H1 (cell line): ENCODE measurements around the gene ZNF407. TPM values are rescaled to one million over a fixed set of nuclear protein-coding genes. Genes with fewer than 3 reads are reported as not detected.

Experiments used
- CTCF ChIA-PET: fragments of 300-600 bp; sonication (Branson Sonifier 250); formaldehyde crosslinking; loops from one replicate; lab custom pipeline; 2021; ENCODE audit not compliant: partially characterized antibody; lab: Charles Lee
- POLR2A ChIA-PET: fragments of 300-600 bp; sonication (Branson Sonifier 250); formaldehyde crosslinking; loops from one replicate; lab custom pipeline; 2021; ENCODE audit warnings: inconsistent platforms; ENCODE audit not compliant: partially characterized antibody; lab: Charles Lee
- DNase-seq, 2 experiments: peaks; one replicate each; pipeline versions ENCODE4 v3.0.0 to v3.0.0-alpha.2; 2010 to 2022; ENCODE audit warnings: low spot score in 2 of 2, low read depth in 1 of 2, mixed read lengths in 1 of 2
- FAIRE-seq: peaks from 2 replicates; lab custom pipeline; 2011; peaks lifted over from hg19 to GRCh38; lab: Jason Lieb, UNC
- H2AFZ ChIP-seq: 2 replicates; pipeline ENCODE4 v1.8.1; 2012; ENCODE audit warnings: low read length, inconsistent platforms
- H2AK5ac ChIP-seq: 2 replicates; pipeline ENCODE4 v1.6.1; 2013; ENCODE audit warnings: low read depth, low read length
- H2BK120ac ChIP-seq: replicated peaks from 2 replicates; pipeline ENCODE3; 2013; ENCODE audit warnings: low read depth, low read length, inconsistent platforms
- H2BK12ac ChIP-seq: 2 replicates; pipeline ENCODE4 v1.6.1; 2013; ENCODE audit warnings: low read depth, low read length
- H2BK15ac ChIP-seq: 2 replicates; pipeline ENCODE4 v1.6.1; 2013; ENCODE audit warnings: low read length
- H2BK20ac ChIP-seq: 2 replicates; pipeline ENCODE4 v1.6.1; 2013; ENCODE audit warnings: low read length
- H2BK5ac ChIP-seq: 2 replicates; pipeline ENCODE4 v1.6.1; 2013; ENCODE audit warnings: low read depth, low read length
- H3K14ac ChIP-seq: 2 replicates; pipeline ENCODE4 v1.6.1; 2013; ENCODE audit warnings: inconsistent platforms; ENCODE audit not compliant: insufficient read length
- H3K18ac ChIP-seq: 2 replicates; pipeline ENCODE4 v1.6.1; 2013; ENCODE audit warnings: low read length; ENCODE audit errors: extremely low read depth
- H3K23ac ChIP-seq: 2 replicates; pipeline ENCODE4 v1.6.1; 2013; ENCODE audit warnings: inconsistent platforms; ENCODE audit not compliant: insufficient read length
- H3K23me2 ChIP-seq: 2 replicates; pipeline ENCODE4 v1.6.1; 2013; ENCODE audit warnings: low read depth, low read length
- H3K27ac ChIP-seq: 2 replicates; pipeline ENCODE4 v1.6.1; 2011; ENCODE audit warnings: low read depth, low read length, inconsistent platforms
- H3K27me3 ChIP-seq, 4 experiments: replicated peaks in 1 of 4; 1 replicate in 1 of 4; 2 replicates in 3 of 4; pipeline versions ENCODE4 v1.6.1 to v1.8.1; 2011 to 2013; ENCODE audit warnings: low read length in 3 of 4, mild to moderate bottlenecking in 3 of 4, inconsistent platforms in 2 of 4, mixed read lengths in 2 of 4, moderate library complexity in 1 of 4; ENCODE audit not compliant: control insufficient read depth in 3 of 4, insufficient read depth in 3 of 4; ENCODE audit errors: extremely low read depth in 1 of 4
- H3K36me3 ChIP-seq, 4 experiments: 2 replicates each; pipeline versions ENCODE4 v1.6.1 to v1.8.1; 2011 to 2013; ENCODE audit warnings: mild to moderate bottlenecking in 4 of 4, low read length in 3 of 4, moderate library complexity in 2 of 4, control low read depth in 1 of 4, inconsistent platforms in 1 of 4; ENCODE audit not compliant: insufficient read depth in 4 of 4, control insufficient read depth in 2 of 4
- H3K4ac ChIP-seq: replicated peaks from 2 replicates; pipeline ENCODE3; 2013; ENCODE audit warnings: low read length, low read depth, mixed read lengths, inconsistent platforms; ENCODE audit not compliant: insufficient read length
- H3K4me1 ChIP-seq, 4 experiments: replicated peaks in 1 of 4; 1 replicate in 1 of 4; 2 replicates in 3 of 4; pipeline versions ENCODE4 v1.6.1 to v1.8.1; 2011 to 2013; ENCODE audit warnings: low read length in 3 of 4, inconsistent platforms in 2 of 4, mixed read lengths in 1 of 4; ENCODE audit not compliant: insufficient read depth in 4 of 4, control insufficient read depth in 3 of 4
- H3K4me2 ChIP-seq, 2 experiments: 2 replicates each; pipeline versions ENCODE4 v1.6.1 to v1.8.1; 2011 to 2013; ENCODE audit warnings: low read depth in 2 of 2, low read length in 2 of 2, control low read depth in 1 of 2, inconsistent platforms in 1 of 2, mild to moderate bottlenecking in 1 of 2; ENCODE audit not compliant: insufficient read depth in 1 of 2
- H3K4me3 ChIP-seq, 4 experiments: fragments of 200-600, 300-600 bp in 1 of 4; sonication (generic), shearing (Covaris generic), sonication (Bioruptor Twin) in 1 of 4; 2 replicates each; pipeline versions ENCODE4 v1.5.1 to v1.8.1; 2011 to 2016; ENCODE audit warnings: low read length in 4 of 4, low read depth in 3 of 4, control low read depth in 2 of 4, inconsistent platforms in 2 of 4, mild to moderate bottlenecking in 2 of 4, mixed read lengths in 1 of 4, moderate library complexity in 1 of 4; ENCODE audit not compliant: insufficient read depth in 2 of 4; ENCODE audit errors: extremely low read depth in 1 of 4
- H3K56ac ChIP-seq: replicated peaks from 2 replicates; pipeline ENCODE3; 2013; ENCODE audit warnings: low read depth, mild to moderate bottlenecking, mixed read lengths, low read length, inconsistent platforms; ENCODE audit not compliant: insufficient read length
- H3K79me1 ChIP-seq: 2 replicates; pipeline ENCODE4 v1.6.1; 2013; ENCODE audit warnings: low read depth, low read length, control low read depth
- H3K79me2 ChIP-seq, 2 experiments: 2 replicates each; pipeline versions ENCODE4 v1.6.1 to v1.8.1; 2012 to 2013; ENCODE audit warnings: low read length in 2 of 2, mild to moderate bottlenecking in 2 of 2, inconsistent platforms in 1 of 2; ENCODE audit not compliant: insufficient read depth in 2 of 2, control insufficient read depth in 1 of 2
- H3K9ac ChIP-seq, 4 experiments: replicated peaks in 1 of 4; 1 replicate in 1 of 4; 2 replicates in 3 of 4; pipeline versions ENCODE4 v1.6.1 to v1.8.1; 2011 to 2013; ENCODE audit warnings: low read depth in 3 of 4, low read length in 3 of 4, control low read depth in 2 of 4, mild to moderate bottlenecking in 2 of 4, moderate library complexity in 2 of 4, inconsistent platforms in 1 of 4; ENCODE audit errors: extremely low read depth in 1 of 4
- H3K9me3 ChIP-seq, 2 experiments: 2 replicates each; pipeline versions ENCODE4 v1.6.1 to v1.8.1; 2012 to 2013; ENCODE audit warnings: mild to moderate bottlenecking in 2 of 2, moderate library complexity in 2 of 2, control low read depth in 1 of 2, inconsistent platforms in 1 of 2, low read depth in 1 of 2, low read length in 1 of 2, mixed read lengths in 1 of 2; ENCODE audit not compliant: insufficient read depth in 2 of 2
- H4K20me1 ChIP-seq, 2 experiments: replicated peaks in 1 of 2; 2 replicates each; pipeline versions ENCODE3 to v1.8.1; 2011 to 2013; ENCODE audit warnings: inconsistent platforms in 2 of 2, low read length in 2 of 2, mild to moderate bottlenecking in 1 of 2; ENCODE audit not compliant: insufficient read depth in 2 of 2, control insufficient read depth in 1 of 2
- H4K5ac ChIP-seq: 2 replicates; pipeline ENCODE4 v1.6.1; 2013; ENCODE audit warnings: low read length, low read depth, mixed read lengths, inconsistent platforms; ENCODE audit not compliant: insufficient read length
- H4K8ac ChIP-seq: 2 replicates; pipeline ENCODE4 v1.8.0; 2013; ENCODE audit warnings: mild to moderate bottlenecking, moderate library complexity, low read length, inconsistent platforms; ENCODE audit not compliant: insufficient read depth; ENCODE audit errors: extremely low read depth
- H4K91ac ChIP-seq: replicated peaks from 2 replicates; pipeline ENCODE3; 2013; ENCODE audit warnings: low read length, mixed read lengths, inconsistent platforms; ENCODE audit not compliant: insufficient read length
- TEAD4 ChIP-seq: IDR thresholded peaks from 2 replicates; pipeline ENCODE4 v1.6.1; 2012; ENCODE audit warnings: low read depth, low read length, inconsistent platforms, mixed read lengths
- WGBS, 2 experiments: shearing (Covaris generic) in 1 of 2; methylation state at CpG; one replicate each; pipeline versions ENCODE4 v1.1.6 to v1.1.7; 2013 to 2015; ENCODE audit warnings: low lambda C conversion rate in 2 of 2, mixed read lengths in 2 of 2, inconsistent platforms in 1 of 2, low coverage in 1 of 2, missing lambda C conversion rate in 1 of 2; ENCODE audit not compliant: insufficient replicate concordance in 2 of 2, insufficient coverage in 1 of 2, insufficient read length in 1 of 2; ENCODE audit errors: extremely low coverage in 1 of 2, missing lambda C conversion rate in 1 of 2; 5-methylcytosine and 5-hydroxymethylcytosine counted together
- polyA plus RNA-seq, 7 experiments: library from polyadenylated mRNA; depleted of rRNA in 3 of 7; stranded (reverse) in 5 of 7; unstranded in 2 of 7; fragments of >200 nt in 5 of 7; fragments of 200-250 nt in 2 of 7; gene quantifications; 1 replicate in 5 of 7; 2 replicates in 1 of 7; 4 replicates in 1 of 7; pipeline versions ENCODE4 v1.2.1 to v1.2.3, GENCODE V29; 2011 to 2013; ENCODE audit warnings: missing spikeins in 2 of 7, mixed read lengths in 2 of 7
- total RNA-seq: library from RNA; stranded (reverse); fragmentation: NEBNext Ultra II Directional; extraction: Animal tissue kit (Norgen Biotek cat#: 25700); gene quantifications from 2 replicates; pipeline ENCODE4 v1.2.1, GENCODE V29; 2021

ZNF407 gene
- total and polyA plus RNA-seq, 2 of the 8 experiments (the other 6 are each of a cell fraction or from before 2014, with no cell fraction given): 1.5 to 6.8 TPM

- POLR2A ChIA-PET: no interaction called here
- 95% methylated on average over 1 of the region's 1 CpG; no CpG with 5 or more reads in 1 of the 2 experiments for WGBS, 2 experiments
- no peak for DNase-seq
Measured at GRCh38 chr18:74965682-74966081, 368.0 kb downstream of the ZNF407 start.

More at GRCh38 chr18:74965682-74966081, 368.0 kb downstream of the ZNF407 start:
- Histone ChIP-seq H3K23me2 (no peaks in the 10 kb centered on the region), H3K23ac (no peak overlapping the region), H2BK5ac (no peak overlapping the region), H4K5ac (no peak overlapping the region), H3K18ac (no peak overlapping the region), H4K20me1 (no peaks in the 10 kb centered on the region), H2AFZ (no peak overlapping the region), H3K14ac (no peak overlapping the region), H2BK12ac (no peak overlapping the region), H3K4me3 (no peak overlapping the region), H3K9me3 (no peaks in the 10 kb centered on the region), H3K4me1 (no peaks in the 10 kb centered on the region; a peak in 1 of 7 replicates), H2BK15ac (no peak overlapping the region), H3K4me2 (no peak overlapping the region), H3K36me3 (no peaks in the 10 kb centered on the region), H4K91ac (no peak overlapping the region), H3K27me3 (no peaks in the 10 kb centered on the region), H2BK120ac (no peak overlapping the region), H3K9ac (no peak overlapping the region), H2AK5ac (no peak overlapping the region), H3K4ac (no peak overlapping the region), H4K8ac (no peak overlapping the region), H3K27ac (no peak overlapping the region), H3K56ac (no peak overlapping the region), H3K79me2 (no peaks in the 10 kb centered on the region), H2BK20ac (no peak overlapping the region), H3K79me1 (no peaks in the 10 kb centered on the region)
- no peak for FAIRE-seq
- CTCF ChIA-PET: no interaction called here
- no peak for TF ChIP-seq TEAD4
- TF ChIP-seq, all 59 proteins: peak for 0
